ENCODE data around the gene P4HA2.

GRCh38 chr5:132198571-132198970 is 29.1 kb downstream of the P4HA2 start:
- no peak for TF ChIP-seq CTCF (IDR thresholded peaks at IDR 0.05 in 8 of 11, conservative IDR thresholded peaks at IDR 0.05 in 3 of 11)
- no peak for TF ChIP-seq POLR2AphosphoS5 (IDR thresholded peaks at IDR 0.05)
